ENCODE measurements around the gene NOTUM.

DNA sequence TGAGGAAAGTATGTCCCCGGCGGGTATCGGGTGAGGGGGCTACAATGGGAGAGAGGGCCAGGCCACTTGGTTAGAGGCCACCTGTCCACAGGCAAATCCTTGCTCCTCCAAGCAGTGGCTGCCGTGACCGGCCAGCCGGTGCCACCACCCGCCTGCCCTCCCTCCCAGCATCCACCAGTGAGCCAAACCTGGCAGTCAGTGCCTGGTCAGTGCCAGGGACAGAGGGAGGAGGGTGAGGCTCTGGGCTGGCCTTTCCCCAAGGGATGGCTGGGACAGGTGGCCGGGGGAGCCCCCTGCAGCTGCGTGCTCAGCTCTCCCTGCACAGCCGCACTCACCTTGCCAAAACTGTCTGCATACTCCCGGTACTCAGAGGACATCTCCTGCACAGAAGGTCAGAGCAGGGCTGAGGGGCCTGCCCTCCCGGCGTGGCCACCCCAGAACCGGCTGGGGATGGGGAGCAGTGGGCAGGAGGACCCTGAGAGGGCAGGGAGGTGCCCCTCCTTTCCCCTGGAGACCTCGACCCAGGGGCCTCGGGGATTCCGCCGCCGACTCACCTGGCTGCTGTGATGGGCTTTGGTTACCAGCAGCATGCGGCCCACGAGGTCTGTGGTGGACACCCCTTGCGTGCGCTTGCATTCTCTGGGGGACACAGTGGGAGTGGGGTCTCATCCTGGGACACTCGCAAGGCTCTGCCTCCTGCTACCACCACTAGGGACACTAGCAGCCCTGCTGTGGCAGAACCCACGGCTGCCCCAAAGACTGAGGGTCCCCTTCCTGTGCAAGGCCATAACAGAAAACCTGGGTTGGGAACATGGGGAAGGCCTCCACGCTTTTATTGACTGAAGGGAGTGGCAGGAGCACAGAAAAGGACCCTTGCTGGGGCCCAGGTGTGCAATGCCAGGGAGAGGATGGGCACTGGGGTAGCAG, 53.5 kb downstream of the NOTUM start:
- TF ChIP-seq, protein P1, sequence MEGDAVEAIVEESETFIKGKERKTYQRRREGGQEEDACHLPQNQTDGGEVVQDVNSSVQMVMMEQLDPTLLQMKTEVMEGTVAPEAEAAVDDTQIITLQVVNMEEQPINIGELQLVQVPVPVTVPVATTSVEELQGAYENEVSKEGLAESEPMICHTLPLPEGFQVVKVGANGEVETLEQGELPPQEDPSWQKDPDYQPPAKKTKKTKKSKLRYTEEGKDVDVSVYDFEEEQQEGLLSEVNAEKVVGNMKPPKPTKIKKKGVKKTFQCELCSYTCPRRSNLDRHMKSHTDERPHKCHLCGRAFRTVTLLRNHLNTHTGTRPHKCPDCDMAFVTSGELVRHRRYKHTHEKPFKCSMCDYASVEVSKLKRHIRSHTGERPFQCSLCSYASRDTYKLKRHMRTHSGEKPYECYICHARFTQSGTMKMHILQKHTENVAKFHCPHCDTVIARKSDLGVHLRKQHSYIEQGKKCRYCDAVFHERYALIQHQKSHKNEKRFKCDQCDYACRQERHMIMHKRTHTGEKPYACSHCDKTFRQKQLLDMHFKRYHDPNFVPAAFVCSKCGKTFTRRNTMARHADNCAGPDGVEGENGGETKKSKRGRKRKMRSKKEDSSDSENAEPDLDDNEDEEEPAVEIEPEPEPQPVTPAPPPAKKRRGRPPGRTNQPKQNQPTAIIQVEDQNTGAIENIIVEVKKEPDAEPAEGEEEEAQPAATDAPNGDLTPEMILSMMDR (conservative IDR thresholded peaks at IDR 0.05; ENCODE audit: low read length), result peak; percentile 44
- no peak for TF ChIP-seq EZH2phosphoT487 (IDR thresholded peaks at IDR 0.05; ENCODE audit: borderline replicate concordance, low read depth, low read length)
